WTC11 (cell line): Measurements from ENCODE around the gene STT3B. TPM values are rescaled to one million over a fixed set of nuclear protein-coding genes. Genes with fewer than 3 reads are reported as not detected.

ENCODE experiments used
- ATAC-seq: fragments of 200-7000 bp; cut with Tn5 transposase; 2 replicates; pipeline ENCODE4 v1.10.0; 2021; ENCODE audit warnings: mild to moderate bottlenecking, moderate library complexity
- CTCF ChIA-PET: fragments of 300-600 bp; sonication (Branson Sonifier 250); formaldehyde crosslinking; loops from one replicate; lab custom pipeline; 2021; ENCODE audit warnings: antibody characterized with exemption; lab: Charles Lee
- POLR2A ChIA-PET: fragments of 350-600 bp; sonication (Branson Sonifier 250); formaldehyde crosslinking; loops from one replicate; lab custom pipeline; 2021; ENCODE audit warnings: antibody characterized with exemption; lab: Charles Lee
- DNase-seq: peaks from one replicate; pipeline ENCODE4 v3.0.0; 2021; ENCODE audit warnings: low spot score
- H3K27ac Mint-ChIP-seq: 2 replicates; pipeline ENCODE4 v1.8.0; 2021; ENCODE audit warnings: mixed read lengths
- H3K27me3 Mint-ChIP-seq: 2 replicates; pipeline ENCODE4 v1.8.0; 2021; ENCODE audit warnings: low read depth, mild to moderate bottlenecking, moderate library complexity, mixed read lengths
- H3K36me3 Mint-ChIP-seq: 2 replicates; pipeline ENCODE4 v1.8.0; 2021; ENCODE audit warnings: mixed read lengths
- H3K4me1 Mint-ChIP-seq: 2 replicates; pipeline ENCODE4 v1.8.0; 2022; ENCODE audit warnings: mixed read lengths
- H3K4me3 Mint-ChIP-seq: 2 replicates; pipeline ENCODE4 v1.8.0; 2021; ENCODE audit warnings: mild to moderate bottlenecking, moderate library complexity, mixed read lengths
- H3K9me3 Mint-ChIP-seq: 2 replicates; pipeline ENCODE4 v1.8.0; 2021; ENCODE audit warnings: mixed read lengths
- ELF4 ChIP-seq: sonication (generic); formaldehyde crosslinking; IDR thresholded peaks from 2 replicates; pipeline ENCODE4 v1.8.1; 2022; ENCODE audit warnings: low read depth, mild to moderate bottlenecking, moderate library complexity, missing genetic modification reagents
- MXD4 ChIP-seq: fragments of 250-450 bp; sonication (Bioruptor Pico); IDR thresholded peaks from 2 replicates; pipeline ENCODE4 v1.8.0; 2021; ENCODE audit warnings: mild to moderate bottlenecking, moderate library complexity, borderline replicate concordance
- NFATC4 ChIP-seq: fragments of 250-450 bp; sonication (Bioruptor Pico); IDR thresholded peaks from 2 replicates; pipeline ENCODE4 v1.9.0; 2021; ENCODE audit warnings: mild to moderate bottlenecking
- NR3C1 ChIP-seq: sonication (generic); formaldehyde crosslinking; conservative IDR thresholded peaks from 2 replicates; pipeline ENCODE4 v1.8.1; 2023; ENCODE audit warnings: low read depth, mild to moderate bottlenecking, missing genetic modification reagents
- TP53 ChIP-seq: sonication (generic); formaldehyde crosslinking; IDR thresholded peaks from 2 replicates; pipeline ENCODE4 v1.8.1; 2023; ENCODE audit warnings: mild to moderate bottlenecking, missing genetic modification reagents
- ZNF138 ChIP-seq: sonication (generic); formaldehyde crosslinking; conservative IDR thresholded peaks from 2 replicates; pipeline ENCODE4 v1.8.1; 2022; ENCODE audit warnings: mild to moderate bottlenecking, moderate library complexity, missing genetic modification reagents
- ZNF396 ChIP-seq: fragments of 250-450 bp; sonication (Bioruptor Pico); IDR thresholded peaks from 2 replicates; pipeline ENCODE4 v1.8.0; 2021; ENCODE audit warnings: mild to moderate bottlenecking, moderate library complexity, borderline replicate concordance
- ZNF416 ChIP-seq: fragments of 250-450 bp; sonication (Bioruptor Pico); IDR thresholded peaks from 2 replicates; pipeline ENCODE4 v1.9.0; 2021; ENCODE audit warnings: mild to moderate bottlenecking, inconsistent platforms
- total RNA-seq: library from RNA; stranded (reverse); gene quantifications from 3 replicates; pipeline ENCODE4 v1.2.3, GENCODE V29; 2021
- TF ChIP-seq, protein P1 (sequence below): sonication (generic); formaldehyde crosslinking; IDR thresholded peaks from 2 replicates; pipeline ENCODE4 v1.8.0; 2023; ENCODE audit warnings: mild to moderate bottlenecking, missing genetic modification reagents
- TF ChIP-seq, protein P2 (sequence below): sonication (generic); formaldehyde crosslinking; IDR thresholded peaks from 2 replicates; pipeline ENCODE4 v1.8.1; 2023; ENCODE audit warnings: mild to moderate bottlenecking, moderate library complexity, missing genetic modification reagents
- TF ChIP-seq, protein P3 (sequence below): fragments of 250-450 bp; sonication (Bioruptor Pico); conservative IDR thresholded peaks from 2 replicates; pipeline ENCODE4 v1.9.0; 2021; ENCODE audit warnings: mild to moderate bottlenecking
- TF ChIP-seq, protein P4 (sequence below): sonication (generic); formaldehyde crosslinking; conservative IDR thresholded peaks from 2 replicates; pipeline ENCODE4 v1.8.1; 2022; ENCODE audit warnings: mild to moderate bottlenecking, missing genetic modification reagents
- TF ChIP-seq, protein P5 (sequence below): sonication (generic); formaldehyde crosslinking; IDR thresholded peaks from 2 replicates; pipeline ENCODE4 v1.8.1; 2023; ENCODE audit warnings: mild to moderate bottlenecking, missing genetic modification reagents, borderline replicate concordance

The STT3B gene
- total RNA-seq, 1 experiment from 2014 or later = 103 TPM

DNA sequence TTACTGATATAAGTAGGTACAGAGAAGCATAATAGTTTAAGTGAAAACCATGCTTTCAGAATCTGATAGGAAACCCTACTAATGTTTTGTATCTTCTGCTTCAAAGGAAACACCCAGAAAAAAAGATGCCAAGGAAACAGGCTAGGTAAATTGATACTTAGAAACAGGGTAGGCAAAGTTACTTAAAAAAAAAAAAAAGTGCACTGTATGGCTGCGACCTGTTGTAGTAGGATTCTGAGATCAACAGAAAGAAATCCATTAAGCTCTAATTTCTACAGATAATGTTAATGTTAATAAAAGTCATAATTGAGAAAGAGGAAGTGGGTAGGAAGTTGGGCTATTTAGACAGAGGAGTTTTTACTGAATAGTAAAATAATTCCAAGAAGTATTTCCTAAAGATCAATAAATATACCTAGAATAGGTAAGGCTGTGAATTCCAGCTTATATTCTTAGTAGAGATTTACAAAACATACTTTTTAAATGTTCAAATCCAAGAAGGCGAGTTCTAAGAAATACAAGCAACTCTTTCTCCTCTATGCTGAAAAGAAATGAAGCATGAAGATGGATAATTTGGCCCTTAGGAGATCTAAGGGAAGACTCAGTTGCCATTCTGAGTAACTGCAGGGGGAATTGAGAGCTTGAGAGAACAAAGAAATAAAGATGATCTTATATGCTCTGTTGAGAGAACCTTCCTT is 24.1 kb upstream of the STT3B start:
- POLR2A ChIA-PET = no interaction called here
- Mint-ChIP-seq H3K4me3 (no peak overlapping the region), H3K36me3 (no peaks in the 10 kb centered on the region)
- no peak for DNase-seq
- TF ChIP-seq, protein P1, sequence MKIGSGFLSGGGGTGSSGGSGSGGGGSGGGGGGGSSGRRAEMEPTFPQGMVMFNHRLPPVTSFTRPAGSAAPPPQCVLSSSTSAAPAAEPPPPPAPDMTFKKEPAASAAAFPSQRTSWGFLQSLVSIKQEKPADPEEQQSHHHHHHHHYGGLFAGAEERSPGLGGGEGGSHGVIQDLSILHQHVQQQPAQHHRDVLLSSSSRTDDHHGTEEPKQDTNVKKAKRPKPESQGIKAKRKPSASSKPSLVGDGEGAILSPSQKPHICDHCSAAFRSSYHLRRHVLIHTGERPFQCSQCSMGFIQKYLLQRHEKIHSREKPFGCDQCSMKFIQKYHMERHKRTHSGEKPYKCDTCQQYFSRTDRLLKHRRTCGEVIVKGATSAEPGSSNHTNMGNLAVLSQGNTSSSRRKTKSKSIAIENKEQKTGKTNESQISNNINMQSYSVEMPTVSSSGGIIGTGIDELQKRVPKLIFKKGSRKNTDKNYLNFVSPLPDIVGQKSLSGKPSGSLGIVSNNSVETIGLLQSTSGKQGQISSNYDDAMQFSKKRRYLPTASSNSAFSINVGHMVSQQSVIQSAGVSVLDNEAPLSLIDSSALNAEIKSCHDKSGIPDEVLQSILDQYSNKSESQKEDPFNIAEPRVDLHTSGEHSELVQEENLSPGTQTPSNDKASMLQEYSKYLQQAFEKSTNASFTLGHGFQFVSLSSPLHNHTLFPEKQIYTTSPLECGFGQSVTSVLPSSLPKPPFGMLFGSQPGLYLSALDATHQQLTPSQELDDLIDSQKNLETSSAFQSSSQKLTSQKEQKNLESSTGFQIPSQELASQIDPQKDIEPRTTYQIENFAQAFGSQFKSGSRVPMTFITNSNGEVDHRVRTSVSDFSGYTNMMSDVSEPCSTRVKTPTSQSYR = no peak
- no peak for TF ChIP-seq ELF4 (CRISPR knock-in tag)
- TF ChIP-seq, all 79 proteins: peak for 0
- ATAC-seq = no peak
- Mint-ChIP-seq H3K9me3 (peaks cover 4% of the 10 kb centered on the region), H3K4me1 (peaks cover 35% of the 10 kb centered on the region), H3K27me3 (no peaks in the 10 kb centered on the region), H3K27ac (no peak overlapping the region)
- CTCF ChIA-PET = no interaction called here

DNA sequence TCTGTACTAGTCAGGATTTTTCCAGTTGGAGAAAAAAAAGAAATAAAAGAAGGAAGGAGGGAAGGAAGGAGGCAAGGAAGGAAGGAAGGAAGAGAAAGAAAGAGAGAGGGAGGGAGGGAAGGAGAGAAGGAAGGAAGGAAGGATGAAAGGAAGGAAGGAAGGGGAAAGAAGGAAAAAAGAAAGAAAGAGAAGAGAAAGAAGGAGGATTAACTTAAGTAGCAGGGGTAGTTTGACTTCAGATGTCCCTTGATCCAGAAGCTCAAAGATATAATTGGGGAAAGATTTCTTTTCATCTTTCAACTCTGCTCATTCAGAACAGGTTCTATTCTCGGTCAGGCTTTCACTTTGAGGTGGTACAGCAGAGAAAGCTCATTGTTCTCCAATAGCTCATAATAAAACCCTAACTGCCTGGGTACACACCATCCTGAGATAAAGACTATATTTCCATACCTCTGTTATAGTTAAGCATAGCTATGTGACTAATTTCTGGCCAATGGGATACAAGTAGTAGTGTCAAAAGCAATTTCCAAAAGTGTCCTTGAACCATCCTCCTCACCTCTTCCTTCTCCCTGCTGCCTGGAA is 23.5 kb upstream of the STT3B start:
- peaks cover 29% of the 10 kb centered on the region for H3K4me1 Mint-ChIP-seq
- TF ChIP-seq, protein P2, sequence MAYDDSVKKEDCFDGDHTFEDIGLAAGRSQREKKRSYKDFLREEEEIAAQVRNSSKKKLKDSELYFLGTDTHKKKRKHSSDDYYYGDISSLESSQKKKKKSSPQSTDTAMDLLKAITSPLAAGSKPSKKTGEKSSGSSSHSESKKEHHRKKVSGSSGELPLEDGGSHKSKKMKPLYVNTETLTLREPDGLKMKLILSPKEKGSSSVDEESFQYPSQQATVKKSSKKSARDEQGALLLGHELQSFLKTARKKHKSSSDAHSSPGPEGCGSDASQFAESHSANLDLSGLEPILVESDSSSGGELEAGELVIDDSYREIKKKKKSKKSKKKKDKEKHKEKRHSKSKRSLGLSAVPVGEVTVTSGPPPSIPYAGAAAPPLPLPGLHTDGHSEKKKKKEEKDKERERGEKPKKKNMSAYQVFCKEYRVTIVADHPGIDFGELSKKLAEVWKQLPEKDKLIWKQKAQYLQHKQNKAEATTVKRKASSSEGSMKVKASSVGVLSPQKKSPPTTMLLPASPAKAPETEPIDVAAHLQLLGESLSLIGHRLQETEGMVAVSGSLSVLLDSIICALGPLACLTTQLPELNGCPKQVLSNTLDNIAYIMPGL = no peak
- CTCF ChIA-PET = no interaction called here
- DNase-seq = no peak
- H3K27me3 Mint-ChIP-seq = no peaks in the 10 kb centered on the region
- peaks cover 4% of the 10 kb centered on the region for H3K9me3 Mint-ChIP-seq
- H3K27ac Mint-ChIP-seq = no peak overlapping the region
- H3K4me3 Mint-ChIP-seq = no peak overlapping the region
- ATAC-seq = no peak
- POLR2A ChIA-PET = no interaction called here
- H3K36me3 Mint-ChIP-seq = no peaks in the 10 kb centered on the region

DNA sequence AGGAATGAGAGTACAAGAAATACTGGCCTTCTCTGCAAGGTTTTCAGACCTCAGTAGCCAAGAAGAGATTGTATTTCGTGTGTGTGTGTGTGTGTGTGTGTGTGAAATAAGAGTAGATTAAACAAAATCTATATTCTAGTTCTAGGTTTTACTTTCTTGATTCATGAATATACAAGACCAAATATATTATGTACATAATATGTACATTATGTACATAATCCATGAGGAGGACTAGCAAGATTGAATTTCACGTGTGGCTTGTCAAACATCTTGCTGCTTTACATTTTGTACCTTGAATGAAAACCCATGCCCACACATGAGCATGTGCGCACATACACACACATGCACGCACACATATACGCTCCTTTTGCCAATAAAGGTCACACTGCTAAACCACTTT is 18.2 kb upstream of the STT3B start:
- ATAC-seq (no peak), DNase-seq (no peak)
- ChIA-PET CTCF (no interaction called here), POLR2A (no interaction called here)
- Mint-ChIP-seq H3K27me3 (no peaks in the 10 kb centered on the region), H3K9me3 (peaks cover 4% of the 10 kb centered on the region), H3K27ac (no peak overlapping the region), H3K4me1 (no peaks in the 10 kb centered on the region), H3K4me3 (no peak overlapping the region), H3K36me3 (no peaks in the 10 kb centered on the region)
- TF ChIP-seq MXD4 (CRISPR knock-in tag) (no peak), TP53 (CRISPR knock-in tag) (no peak), ZNF138 (CRISPR knock-in tag) (no peak), NR3C1 (CRISPR knock-in tag) (no peak), ZNF396 (CRISPR knock-in tag) (no peak), ZNF416 (no peak), NFATC4 (CRISPR knock-in tag) (no peak)
- TF ChIP-seq, protein P3, sequence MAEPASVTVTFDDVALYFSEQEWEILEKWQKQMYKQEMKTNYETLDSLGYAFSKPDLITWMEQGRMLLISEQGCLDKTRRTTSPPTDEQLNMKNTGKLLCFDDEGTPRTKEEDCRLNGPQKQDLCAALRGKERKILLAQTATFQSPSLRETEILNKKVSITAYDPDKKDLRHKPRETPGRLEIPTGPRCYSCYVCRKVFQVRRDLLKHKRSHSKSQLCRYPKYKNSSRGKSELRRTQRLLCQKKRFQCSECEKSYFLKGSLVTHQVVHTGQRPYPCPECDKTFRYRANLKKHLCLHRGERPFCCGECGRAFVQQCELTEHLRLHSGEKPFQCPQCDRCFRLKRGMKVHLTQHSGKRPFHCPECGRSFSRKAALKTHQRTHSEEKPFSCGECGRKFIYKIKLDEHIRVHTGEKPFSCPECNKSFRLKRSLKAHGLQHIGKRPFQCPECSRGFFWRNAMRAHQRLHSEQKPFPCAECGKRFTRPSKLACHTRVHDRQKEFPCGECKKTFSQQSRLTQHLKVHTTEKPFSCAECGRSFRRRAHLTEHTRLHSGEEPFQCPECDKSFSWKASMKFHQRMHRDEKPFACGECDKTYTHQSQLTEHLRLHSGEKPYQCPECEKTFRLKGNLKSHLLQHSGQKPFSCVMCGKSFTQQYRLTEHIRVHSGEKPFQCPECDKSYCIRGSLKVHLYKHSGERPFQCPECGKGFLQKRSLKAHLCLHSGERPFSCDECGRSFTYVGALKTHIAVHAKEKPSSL (CRISPR knock-in tag) = no peak
- TF ChIP-seq, protein P4, sequence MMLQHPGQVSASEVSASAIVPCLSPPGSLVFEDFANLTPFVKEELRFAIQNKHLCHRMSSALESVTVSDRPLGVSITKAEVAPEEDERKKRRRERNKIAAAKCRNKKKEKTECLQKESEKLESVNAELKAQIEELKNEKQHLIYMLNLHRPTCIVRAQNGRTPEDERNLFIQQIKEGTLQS (CRISPR knock-in tag) = no peak
- TF ChIP-seq, protein P5, sequence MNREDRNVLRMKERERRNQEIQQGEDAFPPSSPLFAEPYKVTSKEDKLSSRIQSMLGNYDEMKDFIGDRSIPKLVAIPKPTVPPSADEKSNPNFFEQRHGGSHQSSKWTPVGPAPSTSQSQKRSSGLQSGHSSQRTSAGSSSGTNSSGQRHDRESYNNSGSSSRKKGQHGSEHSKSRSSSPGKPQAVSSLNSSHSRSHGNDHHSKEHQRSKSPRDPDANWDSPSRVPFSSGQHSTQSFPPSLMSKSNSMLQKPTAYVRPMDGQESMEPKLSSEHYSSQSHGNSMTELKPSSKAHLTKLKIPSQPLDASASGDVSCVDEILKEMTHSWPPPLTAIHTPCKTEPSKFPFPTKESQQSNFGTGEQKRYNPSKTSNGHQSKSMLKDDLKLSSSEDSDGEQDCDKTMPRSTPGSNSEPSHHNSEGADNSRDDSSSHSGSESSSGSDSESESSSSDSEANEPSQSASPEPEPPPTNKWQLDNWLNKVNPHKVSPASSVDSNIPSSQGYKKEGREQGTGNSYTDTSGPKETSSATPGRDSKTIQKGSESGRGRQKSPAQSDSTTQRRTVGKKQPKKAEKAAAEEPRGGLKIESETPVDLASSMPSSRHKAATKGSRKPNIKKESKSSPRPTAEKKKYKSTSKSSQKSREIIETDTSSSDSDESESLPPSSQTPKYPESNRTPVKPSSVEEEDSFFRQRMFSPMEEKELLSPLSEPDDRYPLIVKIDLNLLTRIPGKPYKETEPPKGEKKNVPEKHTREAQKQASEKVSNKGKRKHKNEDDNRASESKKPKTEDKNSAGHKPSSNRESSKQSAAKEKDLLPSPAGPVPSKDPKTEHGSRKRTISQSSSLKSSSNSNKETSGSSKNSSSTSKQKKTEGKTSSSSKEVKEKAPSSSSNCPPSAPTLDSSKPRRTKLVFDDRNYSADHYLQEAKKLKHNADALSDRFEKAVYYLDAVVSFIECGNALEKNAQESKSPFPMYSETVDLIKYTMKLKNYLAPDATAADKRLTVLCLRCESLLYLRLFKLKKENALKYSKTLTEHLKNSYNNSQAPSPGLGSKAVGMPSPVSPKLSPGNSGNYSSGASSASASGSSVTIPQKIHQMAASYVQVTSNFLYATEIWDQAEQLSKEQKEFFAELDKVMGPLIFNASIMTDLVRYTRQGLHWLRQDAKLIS (CRISPR knock-in tag) = no peak
